WTC11 (cell line): ENCODE measurements around the gene PCSK2. TPM values are rescaled to one million over a fixed set of nuclear protein-coding genes. Genes with fewer than 3 reads are reported as not detected.
A peak's percentile ranks its signal among the peaks of the same experiment; 100 is the strongest.

ENCODE experiments used
- ATAC-seq: fragments of 200-7000 bp; cut with Tn5 transposase; 2 replicates; pipeline ENCODE4 v1.10.0; 2021; ENCODE audit warnings: mild to moderate bottlenecking, moderate library complexity
- Bru-seq: library from RNA; stranded (reverse); fragments of 400-500 nt; gene quantifications from one replicate; lab custom pipeline; 2021; lab: Mats Ljungman, UMichigan
- CTCF ChIA-PET: fragments of 300-600 bp; sonication (Branson Sonifier 250); formaldehyde crosslinking; loops from one replicate; lab custom pipeline; 2021; ENCODE audit warnings: antibody characterized with exemption; lab: Charles Lee
- POLR2A ChIA-PET: fragments of 350-600 bp; sonication (Branson Sonifier 250); formaldehyde crosslinking; loops from one replicate; lab custom pipeline; 2021; ENCODE audit warnings: antibody characterized with exemption; lab: Charles Lee
- DNase-seq: peaks from one replicate; pipeline ENCODE4 v3.0.0; 2021; ENCODE audit warnings: low spot score
- H3K27ac Mint-ChIP-seq: 2 replicates; pipeline ENCODE4 v1.8.0; 2021; ENCODE audit warnings: mixed read lengths
- H3K27me3 Mint-ChIP-seq: 2 replicates; pipeline ENCODE4 v1.8.0; 2021; ENCODE audit warnings: low read depth, mild to moderate bottlenecking, moderate library complexity, mixed read lengths
- H3K36me3 Mint-ChIP-seq: 2 replicates; pipeline ENCODE4 v1.8.0; 2021; ENCODE audit warnings: mixed read lengths
- H3K4me1 Mint-ChIP-seq: 2 replicates; pipeline ENCODE4 v1.8.0; 2022; ENCODE audit warnings: mixed read lengths
- H3K4me3 Mint-ChIP-seq: 2 replicates; pipeline ENCODE4 v1.8.0; 2021; ENCODE audit warnings: mild to moderate bottlenecking, moderate library complexity, mixed read lengths
- H3K9me3 Mint-ChIP-seq: 2 replicates; pipeline ENCODE4 v1.8.0; 2021; ENCODE audit warnings: mixed read lengths
- ATF1 ChIP-seq: sonication (generic); formaldehyde crosslinking; IDR thresholded peaks from 2 replicates; pipeline ENCODE4 v1.8.1; 2023; ENCODE audit warnings: mild to moderate bottlenecking, moderate library complexity, missing genetic modification reagents
- CREM ChIP-seq: sonication (generic); formaldehyde crosslinking; IDR thresholded peaks from 2 replicates; pipeline ENCODE4 v1.8.1; 2022; ENCODE audit warnings: mild to moderate bottlenecking, missing genetic modification reagents, moderate library complexity
- FOXK1 ChIP-seq: sonication (generic); formaldehyde crosslinking; IDR thresholded peaks from 2 replicates; pipeline ENCODE4 v1.8.0; 2022; ENCODE audit warnings: mild to moderate bottlenecking, moderate library complexity, missing genetic modification reagents
- FOXP1 ChIP-seq: sonication (generic); formaldehyde crosslinking; IDR thresholded peaks from 2 replicates; pipeline ENCODE4 v1.8.0; 2022; ENCODE audit warnings: missing genetic modification reagents, mild to moderate bottlenecking, moderate library complexity, borderline replicate concordance
- JUN ChIP-seq: sonication (generic); formaldehyde crosslinking; IDR thresholded peaks from 2 replicates; pipeline ENCODE4 v1.8.0; 2023; ENCODE audit warnings: mild to moderate bottlenecking, missing genetic modification reagents
- SMAD4 ChIP-seq: sonication (generic); formaldehyde crosslinking; IDR thresholded peaks from 2 replicates; pipeline ENCODE4 v1.8.0; 2022; ENCODE audit warnings: mild to moderate bottlenecking, missing genetic modification reagents
- SP1 ChIP-seq: sonication (generic); formaldehyde crosslinking; conservative IDR thresholded peaks from 2 replicates; pipeline ENCODE4 v1.8.1; 2022; ENCODE audit warnings: missing genetic modification reagents
- TCF7 ChIP-seq: sonication (generic); formaldehyde crosslinking; IDR thresholded peaks from 2 replicates; pipeline ENCODE4 v1.8.0; 2022; ENCODE audit warnings: mild to moderate bottlenecking, low read depth, missing genetic modification reagents, moderate library complexity
- TEAD1 ChIP-seq: sonication (generic); formaldehyde crosslinking; IDR thresholded peaks from 2 replicates; pipeline ENCODE4 v1.8.0; 2022; ENCODE audit warnings: mild to moderate bottlenecking, missing genetic modification reagents
- ZBTB21 ChIP-seq: sonication (generic); formaldehyde crosslinking; IDR thresholded peaks from 2 replicates; pipeline ENCODE4 v1.8.1; 2023; ENCODE audit warnings: mild to moderate bottlenecking, missing genetic modification reagents, borderline replicate concordance
- ZNF396 ChIP-seq: fragments of 250-450 bp; sonication (Bioruptor Pico); IDR thresholded peaks from 2 replicates; pipeline ENCODE4 v1.8.0; 2021; ENCODE audit warnings: mild to moderate bottlenecking, moderate library complexity, borderline replicate concordance
- ZNF423 ChIP-seq: fragments of 250-450 bp; sonication (Bioruptor Pico); IDR thresholded peaks from 2 replicates; pipeline ENCODE4 v2.1.2; 2022; ENCODE audit warnings: mild to moderate bottlenecking, moderate library complexity
- long read RNA-seq, 3 experiments: library from RNA in 1 of 3; library from capped mRNA in 1 of 3; library from polyadenylated mRNA in 1 of 3; unstranded in 2 of 3; stranded (forward) in 1 of 3; transcript quantifications; one replicate each; pipeline ENCODE4 v2.0.0, GENCODE V29; 2021
- total RNA-seq: library from RNA; stranded (reverse); gene quantifications from 3 replicates; pipeline ENCODE4 v1.2.3, GENCODE V29; 2021
- TF ChIP-seq, protein P1 (sequence below): sonication (generic); formaldehyde crosslinking; IDR thresholded peaks from 2 replicates; pipeline ENCODE4 v1.8.1; 2023; ENCODE audit warnings: mild to moderate bottlenecking, missing genetic modification reagents, moderate library complexity
- TF ChIP-seq, protein P2 (sequence below): sonication (generic); formaldehyde crosslinking; IDR thresholded peaks from 2 replicates; pipeline ENCODE4 v1.8.1; 2023; ENCODE audit warnings: mild to moderate bottlenecking, missing genetic modification reagents, borderline replicate concordance
- TF ChIP-seq, protein P3 (sequence below): fragments of 250-450 bp; sonication (Bioruptor Pico); conservative IDR thresholded peaks from 2 replicates; pipeline ENCODE4 v1.9.0; 2021; ENCODE audit warnings: mild to moderate bottlenecking
- TF ChIP-seq, protein P4 (sequence below): sonication (generic); formaldehyde crosslinking; IDR thresholded peaks from 2 replicates; pipeline ENCODE4 v1.8.0; 2022; ENCODE audit warnings: mild to moderate bottlenecking, missing genetic modification reagents
- TF ChIP-seq, protein P5 (sequence below): sonication (generic); formaldehyde crosslinking; IDR thresholded peaks from 2 replicates; pipeline ENCODE4 v1.8.1; 2022; ENCODE audit warnings: mild to moderate bottlenecking, moderate library complexity, missing genetic modification reagents
- TF ChIP-seq, protein P6 (sequence below): fragments of 200-600 bp; IDR thresholded peaks from 2 replicates; pipeline ENCODE4 v1.8.0; 2022; ENCODE audit warnings: antibody characterized with exemption

PCSK2 gene, protein sequence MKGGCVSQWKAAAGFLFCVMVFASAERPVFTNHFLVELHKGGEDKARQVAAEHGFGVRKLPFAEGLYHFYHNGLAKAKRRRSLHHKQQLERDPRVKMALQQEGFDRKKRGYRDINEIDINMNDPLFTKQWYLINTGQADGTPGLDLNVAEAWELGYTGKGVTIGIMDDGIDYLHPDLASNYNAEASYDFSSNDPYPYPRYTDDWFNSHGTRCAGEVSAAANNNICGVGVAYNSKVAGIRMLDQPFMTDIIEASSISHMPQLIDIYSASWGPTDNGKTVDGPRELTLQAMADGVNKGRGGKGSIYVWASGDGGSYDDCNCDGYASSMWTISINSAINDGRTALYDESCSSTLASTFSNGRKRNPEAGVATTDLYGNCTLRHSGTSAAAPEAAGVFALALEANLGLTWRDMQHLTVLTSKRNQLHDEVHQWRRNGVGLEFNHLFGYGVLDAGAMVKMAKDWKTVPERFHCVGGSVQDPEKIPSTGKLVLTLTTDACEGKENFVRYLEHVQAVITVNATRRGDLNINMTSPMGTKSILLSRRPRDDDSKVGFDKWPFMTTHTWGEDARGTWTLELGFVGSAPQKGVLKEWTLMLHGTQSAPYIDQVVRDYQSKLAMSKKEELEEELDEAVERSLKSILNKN
- total RNA-seq (0.74 to 1.1 TPM (median 0.98 TPM) in 3 replicates), Bru-seq, nascent RNA (percentile 15 among the genes with signal in this experiment)
- long read RNA-seq, experiment 1, partial matches to known transcripts: 0 of 1 reads
- long read RNA-seq, experiment 1, other reads (novel, unspliced or antisense): 1 of 1 reads
- long read RNA-seq, experiment 2: 0 reads
- long read RNA-seq, experiment 3: 0 reads

DNA sequence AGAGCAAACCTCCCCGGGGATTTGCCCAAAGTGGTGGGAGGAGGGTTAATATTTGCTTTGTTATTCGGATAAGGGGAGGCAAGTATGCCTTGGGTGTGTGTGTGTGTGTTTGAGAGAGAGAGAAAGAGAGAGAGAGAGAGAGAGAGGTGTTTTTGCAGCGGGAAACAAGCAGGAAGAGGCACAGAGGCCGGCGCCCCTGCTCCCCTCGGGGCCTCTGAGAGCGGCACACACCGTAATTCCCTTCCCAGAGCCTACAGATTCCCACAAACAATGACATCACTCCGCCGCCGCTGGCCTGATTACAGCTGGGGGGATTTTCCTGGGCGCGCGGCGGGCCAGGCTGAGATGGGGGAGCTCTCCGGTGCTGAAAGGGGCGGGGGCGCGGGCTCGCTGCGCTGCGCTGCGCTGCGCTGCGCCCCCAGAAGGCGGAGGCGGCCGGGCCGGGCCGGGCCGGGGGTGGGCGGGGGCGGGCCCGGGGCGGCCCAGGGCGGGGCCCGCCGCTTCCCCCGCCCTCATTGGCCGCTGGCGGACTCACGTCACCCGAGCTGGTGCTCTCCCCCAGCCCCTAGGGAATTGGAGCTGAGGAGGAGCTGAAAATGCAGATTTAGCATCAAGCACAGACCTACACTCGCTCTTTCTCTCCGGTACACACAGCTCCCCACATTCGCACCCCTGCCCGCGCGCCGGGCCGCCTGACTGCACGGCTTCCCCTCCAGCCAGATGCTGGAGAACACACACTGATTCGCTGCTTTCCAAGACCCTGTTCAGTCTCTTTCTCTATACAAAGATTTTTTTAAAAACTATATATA, at the start of gene PCSK2:
Gene PCSK2, plus strand, starts transcription at position 631 of the 809 bp plus-strand sequence. CDS start 266 bp downstream, outside the sequence.
- H3K36me3 Mint-ChIP-seq: no peaks in the 10 kb centered on the region
- no peaks in the 10 kb centered on the region for H3K9me3 Mint-ChIP-seq
- TF ChIP-seq ZNF396 (CRISPR knock-in tag): no peak
- TF ChIP-seq, protein P1, sequence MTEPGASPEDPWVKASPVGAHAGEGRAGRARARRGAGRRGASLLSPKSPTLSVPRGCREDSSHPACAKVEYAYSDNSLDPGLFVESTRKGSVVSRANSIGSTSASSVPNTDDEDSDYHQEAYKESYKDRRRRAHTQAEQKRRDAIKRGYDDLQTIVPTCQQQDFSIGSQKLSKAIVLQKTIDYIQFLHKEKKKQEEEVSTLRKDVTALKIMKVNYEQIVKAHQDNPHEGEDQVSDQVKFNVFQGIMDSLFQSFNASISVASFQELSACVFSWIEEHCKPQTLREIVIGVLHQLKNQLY (CRISPR knock-in tag): no peak
- TF ChIP-seq, protein P2, sequence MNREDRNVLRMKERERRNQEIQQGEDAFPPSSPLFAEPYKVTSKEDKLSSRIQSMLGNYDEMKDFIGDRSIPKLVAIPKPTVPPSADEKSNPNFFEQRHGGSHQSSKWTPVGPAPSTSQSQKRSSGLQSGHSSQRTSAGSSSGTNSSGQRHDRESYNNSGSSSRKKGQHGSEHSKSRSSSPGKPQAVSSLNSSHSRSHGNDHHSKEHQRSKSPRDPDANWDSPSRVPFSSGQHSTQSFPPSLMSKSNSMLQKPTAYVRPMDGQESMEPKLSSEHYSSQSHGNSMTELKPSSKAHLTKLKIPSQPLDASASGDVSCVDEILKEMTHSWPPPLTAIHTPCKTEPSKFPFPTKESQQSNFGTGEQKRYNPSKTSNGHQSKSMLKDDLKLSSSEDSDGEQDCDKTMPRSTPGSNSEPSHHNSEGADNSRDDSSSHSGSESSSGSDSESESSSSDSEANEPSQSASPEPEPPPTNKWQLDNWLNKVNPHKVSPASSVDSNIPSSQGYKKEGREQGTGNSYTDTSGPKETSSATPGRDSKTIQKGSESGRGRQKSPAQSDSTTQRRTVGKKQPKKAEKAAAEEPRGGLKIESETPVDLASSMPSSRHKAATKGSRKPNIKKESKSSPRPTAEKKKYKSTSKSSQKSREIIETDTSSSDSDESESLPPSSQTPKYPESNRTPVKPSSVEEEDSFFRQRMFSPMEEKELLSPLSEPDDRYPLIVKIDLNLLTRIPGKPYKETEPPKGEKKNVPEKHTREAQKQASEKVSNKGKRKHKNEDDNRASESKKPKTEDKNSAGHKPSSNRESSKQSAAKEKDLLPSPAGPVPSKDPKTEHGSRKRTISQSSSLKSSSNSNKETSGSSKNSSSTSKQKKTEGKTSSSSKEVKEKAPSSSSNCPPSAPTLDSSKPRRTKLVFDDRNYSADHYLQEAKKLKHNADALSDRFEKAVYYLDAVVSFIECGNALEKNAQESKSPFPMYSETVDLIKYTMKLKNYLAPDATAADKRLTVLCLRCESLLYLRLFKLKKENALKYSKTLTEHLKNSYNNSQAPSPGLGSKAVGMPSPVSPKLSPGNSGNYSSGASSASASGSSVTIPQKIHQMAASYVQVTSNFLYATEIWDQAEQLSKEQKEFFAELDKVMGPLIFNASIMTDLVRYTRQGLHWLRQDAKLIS (CRISPR knock-in tag): no peak
- TF ChIP-seq SMAD4 (CRISPR knock-in tag): peak; percentile 59; the same call in 1 of the 2 replicates
- TF ChIP-seq, protein P3, sequence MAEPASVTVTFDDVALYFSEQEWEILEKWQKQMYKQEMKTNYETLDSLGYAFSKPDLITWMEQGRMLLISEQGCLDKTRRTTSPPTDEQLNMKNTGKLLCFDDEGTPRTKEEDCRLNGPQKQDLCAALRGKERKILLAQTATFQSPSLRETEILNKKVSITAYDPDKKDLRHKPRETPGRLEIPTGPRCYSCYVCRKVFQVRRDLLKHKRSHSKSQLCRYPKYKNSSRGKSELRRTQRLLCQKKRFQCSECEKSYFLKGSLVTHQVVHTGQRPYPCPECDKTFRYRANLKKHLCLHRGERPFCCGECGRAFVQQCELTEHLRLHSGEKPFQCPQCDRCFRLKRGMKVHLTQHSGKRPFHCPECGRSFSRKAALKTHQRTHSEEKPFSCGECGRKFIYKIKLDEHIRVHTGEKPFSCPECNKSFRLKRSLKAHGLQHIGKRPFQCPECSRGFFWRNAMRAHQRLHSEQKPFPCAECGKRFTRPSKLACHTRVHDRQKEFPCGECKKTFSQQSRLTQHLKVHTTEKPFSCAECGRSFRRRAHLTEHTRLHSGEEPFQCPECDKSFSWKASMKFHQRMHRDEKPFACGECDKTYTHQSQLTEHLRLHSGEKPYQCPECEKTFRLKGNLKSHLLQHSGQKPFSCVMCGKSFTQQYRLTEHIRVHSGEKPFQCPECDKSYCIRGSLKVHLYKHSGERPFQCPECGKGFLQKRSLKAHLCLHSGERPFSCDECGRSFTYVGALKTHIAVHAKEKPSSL (CRISPR knock-in tag): no peak
- TF ChIP-seq, protein P4, sequence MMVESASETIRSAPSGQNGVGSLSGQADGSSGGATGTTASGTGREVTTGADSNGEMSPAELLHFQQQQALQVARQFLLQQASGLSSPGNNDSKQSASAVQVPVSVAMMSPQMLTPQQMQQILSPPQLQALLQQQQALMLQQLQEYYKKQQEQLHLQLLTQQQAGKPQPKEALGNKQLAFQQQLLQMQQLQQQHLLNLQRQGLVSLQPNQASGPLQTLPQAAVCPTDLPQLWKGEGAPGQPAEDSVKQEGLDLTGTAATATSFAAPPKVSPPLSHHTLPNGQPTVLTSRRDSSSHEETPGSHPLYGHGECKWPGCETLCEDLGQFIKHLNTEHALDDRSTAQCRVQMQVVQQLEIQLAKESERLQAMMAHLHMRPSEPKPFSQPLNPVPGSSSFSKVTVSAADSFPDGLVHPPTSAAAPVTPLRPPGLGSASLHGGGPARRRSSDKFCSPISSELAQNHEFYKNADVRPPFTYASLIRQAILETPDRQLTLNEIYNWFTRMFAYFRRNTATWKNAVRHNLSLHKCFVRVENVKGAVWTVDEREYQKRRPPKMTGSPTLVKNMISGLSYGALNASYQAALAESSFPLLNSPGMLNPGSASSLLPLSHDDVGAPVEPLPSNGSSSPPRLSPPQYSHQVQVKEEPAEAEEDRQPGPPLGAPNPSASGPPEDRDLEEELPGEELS: peak; percentile 69; the same call in 1 of the 2 replicates
- TF ChIP-seq JUN (CRISPR knock-in tag): 0 out of 2 replicates have a peak, but pooled peaks have one; percentile 21
- no peak for TF ChIP-seq TCF7
- 0 out of 2 replicates have a peak, but pooled peaks have one; percentile 25 for TF ChIP-seq CREM (CRISPR knock-in tag)
- 0 out of 2 replicates have a peak, but pooled peaks have one; percentile 63 for TF ChIP-seq FOXP1 (CRISPR knock-in tag)
- TF ChIP-seq, protein P5, sequence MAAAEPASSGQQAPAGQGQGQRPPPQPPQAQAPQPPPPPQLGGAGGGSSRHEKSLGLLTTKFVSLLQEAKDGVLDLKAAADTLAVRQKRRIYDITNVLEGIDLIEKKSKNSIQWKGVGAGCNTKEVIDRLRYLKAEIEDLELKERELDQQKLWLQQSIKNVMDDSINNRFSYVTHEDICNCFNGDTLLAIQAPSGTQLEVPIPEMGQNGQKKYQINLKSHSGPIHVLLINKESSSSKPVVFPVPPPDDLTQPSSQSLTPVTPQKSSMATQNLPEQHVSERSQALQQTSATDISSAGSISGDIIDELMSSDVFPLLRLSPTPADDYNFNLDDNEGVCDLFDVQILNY (CRISPR knock-in tag): 0 out of 2 replicates have a peak, but pooled peaks have one; percentile 41
- TF ChIP-seq, protein P6, sequence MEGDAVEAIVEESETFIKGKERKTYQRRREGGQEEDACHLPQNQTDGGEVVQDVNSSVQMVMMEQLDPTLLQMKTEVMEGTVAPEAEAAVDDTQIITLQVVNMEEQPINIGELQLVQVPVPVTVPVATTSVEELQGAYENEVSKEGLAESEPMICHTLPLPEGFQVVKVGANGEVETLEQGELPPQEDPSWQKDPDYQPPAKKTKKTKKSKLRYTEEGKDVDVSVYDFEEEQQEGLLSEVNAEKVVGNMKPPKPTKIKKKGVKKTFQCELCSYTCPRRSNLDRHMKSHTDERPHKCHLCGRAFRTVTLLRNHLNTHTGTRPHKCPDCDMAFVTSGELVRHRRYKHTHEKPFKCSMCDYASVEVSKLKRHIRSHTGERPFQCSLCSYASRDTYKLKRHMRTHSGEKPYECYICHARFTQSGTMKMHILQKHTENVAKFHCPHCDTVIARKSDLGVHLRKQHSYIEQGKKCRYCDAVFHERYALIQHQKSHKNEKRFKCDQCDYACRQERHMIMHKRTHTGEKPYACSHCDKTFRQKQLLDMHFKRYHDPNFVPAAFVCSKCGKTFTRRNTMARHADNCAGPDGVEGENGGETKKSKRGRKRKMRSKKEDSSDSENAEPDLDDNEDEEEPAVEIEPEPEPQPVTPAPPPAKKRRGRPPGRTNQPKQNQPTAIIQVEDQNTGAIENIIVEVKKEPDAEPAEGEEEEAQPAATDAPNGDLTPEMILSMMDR: no peak
- TF ChIP-seq FOXK1 (CRISPR knock-in tag): peak; percentile 65; the same call in 1 of the 2 replicates
- 0 out of 2 replicates have a peak, but pooled peaks have one; percentile 24 for TF ChIP-seq ZBTB21
- TF ChIP-seq ZNF423: no peak
- TF ChIP-seq ATF1: no peak
- TF ChIP-seq TEAD1: 0 out of 2 replicates have a peak, but pooled peaks have one; percentile 22
- 0 out of 2 replicates have a peak, but pooled peaks have one; percentile 53 for TF ChIP-seq SP1 (CRISPR knock-in tag)
- TF ChIP-seq, all 79 proteins: peak for 10
- peak; percentile 90 for DNase-seq
- POLR2A ChIA-PET: interaction anchor here (0.6 to 1.2 kb wide), 3 partner anchors 24 to 347 kb away, joined by 3 to 4 read pairs (median 3); no protein-coding TSS in a partner anchor
- ATAC-seq: peak; percentile 88
- peak within 1 kb of the TSS; percentile 83 for H3K4me3 Mint-ChIP-seq
- H3K4me1 Mint-ChIP-seq: peaks cover 31% of the 10 kb centered on the region
- peaks cover 77% of the 10 kb centered on the region for H3K27me3 Mint-ChIP-seq
- CTCF ChIA-PET: interaction anchor here (0.8 to 2.2 kb wide), 10 partner anchors 10 to 422 kb away, joined by 3 to 15 read pairs (median 4); no protein-coding TSS in a partner anchor
- H3K27ac Mint-ChIP-seq: no peak within 1 kb of the TSS
